A204.1 (cell line): ENCODE measurements around the gene TCEAL4.
"Not testable (repeated sequence)": the region's sequence is repeated elsewhere in the genome, so short reads cannot be mapped to it uniquely, and the experiment has no call there.

ENCODE experiments used
- FAIRE-seq: peaks from 2 replicates; lab custom pipeline; 2012; peaks lifted over from hg19 to GRCh38; lab: Jason Lieb, UNC

TCEAL4 gene

DNA sequence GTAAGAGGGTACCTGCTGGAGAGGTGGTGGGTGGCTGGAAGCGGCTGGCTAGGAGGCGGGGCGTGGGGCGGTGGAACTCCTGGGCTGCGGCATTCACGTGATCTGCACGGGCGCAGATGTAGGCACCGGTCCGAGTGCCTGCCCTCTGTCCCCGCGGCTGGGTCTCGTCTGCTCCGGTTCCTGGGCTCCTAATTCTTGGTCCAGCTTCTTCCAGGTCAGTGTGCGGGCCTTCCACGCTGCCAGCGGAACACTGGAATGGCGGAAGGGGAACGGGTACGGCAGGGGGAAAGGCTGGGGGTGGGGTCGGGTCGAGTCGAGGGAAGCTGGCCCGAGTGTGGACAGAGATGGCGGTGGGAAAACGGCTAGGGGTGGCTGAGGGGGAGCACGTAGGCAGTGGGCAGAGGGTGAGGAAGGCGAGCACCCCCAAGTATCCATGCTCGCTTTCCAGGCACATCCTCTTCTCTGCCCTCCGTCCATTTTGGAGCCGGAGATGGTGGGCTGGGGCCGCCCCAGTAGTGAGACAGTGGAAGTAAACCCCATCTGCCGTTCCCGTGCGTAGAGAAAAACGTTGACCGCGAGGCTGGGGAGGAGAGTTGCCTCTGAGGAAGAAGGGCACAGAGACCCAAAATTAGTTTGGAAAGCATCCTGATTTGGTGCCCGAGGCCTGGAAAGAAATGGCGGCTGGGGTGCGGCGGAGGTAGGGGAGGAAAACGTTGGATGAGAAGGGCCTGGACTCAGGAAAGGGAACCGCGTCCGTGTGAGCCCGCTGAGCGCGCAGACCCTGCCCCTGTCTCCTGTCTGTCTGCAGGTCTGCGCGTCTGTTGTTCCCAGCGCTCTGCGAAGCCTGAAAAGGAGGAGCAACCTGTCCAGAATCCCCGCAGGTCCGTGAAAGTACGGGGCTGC lies at the start of gene TCEAL4:
Gene TCEAL4, plus strand, starts transcription at position 105 of the 903 bp plus-strand sequence. CDS start 1,161 bp downstream, outside the sequence.
- FAIRE-seq = no peak

DNA sequence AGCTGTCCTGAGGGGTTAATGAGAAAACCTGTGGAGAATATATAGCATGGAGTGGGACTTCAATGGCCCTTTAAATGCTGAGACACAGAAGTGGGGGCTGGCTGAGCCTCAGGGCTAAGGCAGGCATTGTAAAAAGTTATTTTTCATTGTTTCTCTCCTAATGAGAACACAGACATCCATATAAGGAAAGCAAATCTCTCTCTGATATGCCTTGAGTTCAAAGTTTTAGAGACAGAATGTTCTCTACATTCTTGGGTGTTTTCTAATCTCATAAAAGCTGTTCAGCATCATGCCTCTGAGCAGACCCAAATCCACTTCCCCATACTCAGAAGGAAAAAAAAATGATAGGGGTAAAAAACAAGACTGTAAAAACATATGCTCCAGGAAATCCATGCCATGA lies 49.2 kb upstream of the TCEAL4 start:
- no peak for FAIRE-seq

DNA sequence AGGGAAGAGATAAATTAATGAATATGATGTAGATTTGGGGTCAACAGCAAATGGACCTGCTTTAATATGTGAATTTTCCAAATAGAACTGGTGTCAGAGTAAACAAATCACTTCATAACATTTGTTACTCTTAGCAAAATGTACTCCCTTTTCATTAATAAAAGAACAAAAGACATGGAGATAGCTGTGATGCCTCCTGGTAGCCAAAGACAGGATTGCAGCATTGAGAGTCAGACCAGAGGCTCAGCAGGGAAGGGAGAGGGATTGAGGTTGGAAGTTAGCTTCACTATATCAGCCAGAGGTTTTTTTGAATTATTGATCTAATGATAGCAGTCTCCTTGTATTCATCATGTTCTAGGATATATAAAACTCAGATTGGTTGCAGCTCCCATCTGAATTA lies 48.6 kb upstream of the TCEAL4 start:
- no peak for FAIRE-seq

DNA sequence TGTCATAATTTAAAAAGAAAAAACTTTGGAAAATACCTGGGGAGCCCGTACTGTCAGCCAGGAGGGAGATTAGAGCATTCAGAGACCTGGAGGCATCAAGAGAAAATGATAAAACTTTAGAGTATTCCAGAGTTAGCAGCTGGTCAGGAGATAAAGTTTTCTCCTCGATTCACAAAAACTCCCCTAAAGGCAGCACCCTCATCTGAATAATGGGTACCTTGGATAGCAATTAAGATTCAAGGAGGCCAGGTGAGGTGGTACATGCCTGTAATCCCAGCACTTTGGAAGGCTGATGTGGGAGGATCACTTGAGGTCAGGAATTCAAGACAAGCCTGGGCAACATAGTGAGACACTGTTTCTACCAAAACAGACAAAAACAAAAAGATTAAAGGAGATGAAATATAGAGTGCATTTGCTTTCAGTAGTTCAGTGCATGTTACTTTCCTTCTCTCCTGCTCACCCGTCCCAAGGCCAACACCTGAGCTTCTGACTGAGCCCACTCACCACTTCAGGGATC lies 47.4 kb upstream of the TCEAL4 start:
- no peak for FAIRE-seq

DNA sequence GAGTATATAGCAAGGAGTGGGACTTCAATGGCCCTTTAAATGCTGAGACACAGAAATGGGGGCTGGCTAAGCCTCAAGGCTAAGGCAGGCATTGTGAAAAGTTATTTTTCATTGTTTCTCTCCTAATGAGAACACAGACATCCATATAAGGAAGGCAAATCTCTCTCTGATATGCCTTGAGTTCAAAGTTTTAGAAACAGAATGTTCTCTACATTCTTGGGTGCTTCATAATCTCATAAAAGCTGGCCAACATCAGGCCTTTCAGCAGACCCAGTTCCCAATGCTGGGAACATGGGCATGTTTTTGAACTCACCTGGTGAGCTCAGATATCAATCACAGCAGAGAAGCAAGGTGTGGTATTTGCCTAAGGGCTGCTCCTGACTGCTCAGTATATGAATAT lies 46.6 kb upstream of the TCEAL4 start:
- FAIRE-seq = no peak

DNA sequence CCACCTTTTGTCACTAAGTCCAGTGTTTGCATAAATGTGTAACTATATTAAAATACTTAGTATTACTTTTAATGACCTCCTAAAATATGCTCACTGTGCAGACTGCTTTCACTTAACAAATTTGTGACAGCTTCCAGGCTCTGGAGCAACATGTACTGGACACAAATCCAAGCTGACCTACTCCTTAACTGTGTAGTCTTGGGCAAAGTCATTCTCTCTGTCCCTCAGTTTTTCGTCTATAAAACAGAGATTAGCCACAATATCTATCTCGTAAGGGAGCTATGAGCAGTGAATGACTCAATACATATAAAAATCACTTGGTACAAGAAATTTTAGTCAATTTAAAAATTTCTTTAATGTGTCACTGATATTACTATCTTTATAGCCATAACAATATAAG lies 45.6 kb upstream of the TCEAL4 start:
- FAIRE-seq = no peak

DNA sequence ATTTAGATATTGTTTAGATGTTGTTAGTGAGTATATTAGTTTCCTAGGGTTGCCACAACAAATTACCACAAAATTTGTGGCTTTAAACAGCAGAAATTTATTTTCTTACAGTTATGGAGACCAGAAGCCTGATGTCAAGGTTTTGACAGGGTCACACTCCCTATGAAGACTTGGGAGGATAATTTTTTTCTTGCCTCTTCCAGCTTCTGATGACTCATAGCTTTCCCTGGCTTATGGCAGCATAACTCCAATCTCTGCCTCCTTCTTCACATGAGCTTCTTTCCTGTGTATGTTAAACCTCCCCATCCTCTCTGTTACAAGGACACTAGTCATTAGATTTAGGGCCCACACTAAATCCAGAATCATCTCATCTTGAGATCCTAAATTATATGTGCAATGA lies 45.2 kb upstream of the TCEAL4 start:
- no peak for FAIRE-seq

DNA sequence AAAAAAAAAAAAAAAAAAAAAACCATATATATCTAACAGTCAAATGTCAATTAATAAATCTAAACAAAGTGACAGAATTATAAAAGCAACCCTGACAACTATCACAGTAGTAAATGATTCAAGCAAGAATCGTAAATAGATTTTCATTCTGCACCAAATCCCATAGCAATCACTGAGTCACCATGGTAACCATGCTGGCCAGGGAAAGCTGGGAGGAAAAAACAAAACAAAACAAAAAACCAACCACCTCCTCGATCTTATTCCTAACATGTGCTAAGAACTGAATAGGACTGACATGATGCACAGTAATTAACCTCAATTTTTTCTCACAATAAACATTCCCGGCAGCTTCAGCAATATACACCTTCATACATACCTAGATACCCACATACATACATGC lies 35.4 kb upstream of the TCEAL4 start:
- no peak for FAIRE-seq

DNA sequence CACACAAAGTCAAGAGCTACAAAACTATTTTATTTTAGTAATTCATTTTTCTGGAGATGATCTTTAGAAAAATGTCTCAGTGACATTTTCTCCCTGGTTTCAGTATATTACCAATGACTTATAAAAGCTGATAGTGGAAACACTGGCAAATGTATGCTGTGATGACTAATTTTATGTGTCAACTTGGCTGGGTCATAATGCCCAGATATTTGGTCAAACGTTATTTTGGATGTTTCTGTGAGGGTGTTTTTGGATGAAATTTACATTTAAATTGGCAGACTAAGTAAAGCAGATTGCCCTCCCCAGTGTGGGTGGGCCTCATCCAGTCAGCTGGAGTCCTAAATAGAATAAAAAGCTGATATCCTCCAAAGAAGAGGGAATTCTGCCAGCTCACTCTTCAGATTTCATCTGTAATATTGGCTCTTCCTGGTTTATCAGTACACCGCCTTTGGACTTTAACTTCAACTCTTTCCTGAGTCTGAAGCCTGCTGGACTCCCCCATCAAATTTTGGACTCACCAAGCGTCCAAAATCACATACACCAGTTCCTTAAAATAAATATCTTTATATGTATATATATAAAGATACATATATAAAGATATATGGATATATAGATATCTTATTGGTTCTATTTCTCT lies 34.8 kb upstream of the TCEAL4 start:
- FAIRE-seq = no peak

DNA sequence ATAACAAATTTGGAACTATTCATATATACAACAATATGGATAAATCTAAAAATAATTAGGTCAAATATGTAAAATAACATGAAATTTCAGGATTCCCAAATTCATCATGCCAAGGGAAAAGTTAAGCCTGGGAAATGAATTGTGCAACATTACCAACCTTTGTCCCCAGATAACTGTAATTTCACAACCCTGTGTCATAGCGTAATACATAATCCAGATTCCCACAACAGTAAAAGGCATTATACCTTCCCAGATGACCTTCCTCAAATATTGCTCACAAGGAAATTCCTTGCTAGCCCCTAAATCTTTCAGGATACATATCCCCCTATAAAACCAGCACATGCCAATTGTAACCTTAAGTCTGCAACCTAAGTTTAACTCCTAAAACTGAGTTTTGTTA lies 33.1 kb upstream of the TCEAL4 start:
- FAIRE-seq = no peak

DNA sequence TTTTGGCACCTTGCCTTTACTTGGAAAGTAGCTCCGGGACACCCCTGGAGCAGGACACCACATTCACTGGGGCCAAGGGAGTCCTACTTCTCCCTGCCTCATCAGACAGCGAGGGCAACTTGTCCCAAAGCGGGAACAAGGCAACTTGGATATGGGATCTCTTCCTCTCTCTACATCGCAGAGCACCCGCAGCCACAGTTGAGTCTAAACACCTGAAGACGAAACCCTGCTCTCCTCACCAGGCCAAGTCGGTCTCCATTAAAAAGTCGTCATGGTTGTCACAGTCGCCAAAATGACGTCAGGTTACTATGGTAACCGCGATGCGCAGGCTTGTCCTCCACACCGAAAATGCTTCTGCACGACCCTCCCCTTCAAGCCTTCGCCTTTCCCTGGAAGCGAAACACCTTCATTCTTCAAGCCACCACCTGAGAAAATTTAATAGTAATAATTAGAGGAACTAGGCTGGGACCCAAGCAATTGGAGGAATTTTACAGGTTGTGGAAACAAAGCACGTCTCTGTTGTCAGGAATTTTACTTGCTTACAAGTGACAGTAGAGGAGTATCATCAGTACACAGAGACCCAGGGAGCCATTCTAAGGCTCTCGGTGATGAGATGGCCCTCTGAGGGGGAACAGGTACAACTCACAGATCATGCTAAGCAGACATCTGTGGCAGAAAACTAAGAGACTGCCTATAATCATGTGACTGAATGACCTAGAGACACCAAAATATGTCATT lies 30.5 kb upstream of the TCEAL4 start:
- FAIRE-seq = no peak

DNA sequence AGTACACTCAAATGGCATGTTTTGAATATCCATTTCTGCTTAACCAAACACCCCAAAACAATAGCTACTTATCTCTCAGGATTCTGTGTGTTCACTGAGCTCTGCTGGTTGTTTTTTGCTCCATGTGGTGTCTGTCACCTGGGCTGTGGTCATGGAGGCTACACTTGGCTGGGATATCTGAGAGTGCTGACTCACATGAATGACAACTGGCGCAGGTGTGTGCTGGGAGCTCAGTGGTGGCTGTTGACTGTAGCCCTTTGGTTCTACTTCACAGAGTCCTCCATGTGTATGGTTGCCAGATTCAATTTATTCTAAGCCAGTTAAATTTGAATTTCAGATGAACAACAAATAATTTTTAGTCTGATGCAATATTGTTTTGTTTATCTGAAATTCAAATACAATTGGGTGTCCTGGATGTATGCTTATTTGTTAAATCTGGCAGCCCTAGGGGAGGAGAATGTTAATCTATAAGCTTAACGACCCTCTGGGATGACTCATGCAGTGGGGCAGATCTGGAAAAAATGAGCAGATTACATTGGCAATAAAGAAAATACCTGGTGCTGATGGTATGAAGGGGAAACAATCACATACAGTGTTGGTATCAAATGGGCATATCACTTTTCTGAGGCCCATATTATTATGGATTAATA lies 28.2 kb upstream of the TCEAL4 start:
- FAIRE-seq = no peak

DNA sequence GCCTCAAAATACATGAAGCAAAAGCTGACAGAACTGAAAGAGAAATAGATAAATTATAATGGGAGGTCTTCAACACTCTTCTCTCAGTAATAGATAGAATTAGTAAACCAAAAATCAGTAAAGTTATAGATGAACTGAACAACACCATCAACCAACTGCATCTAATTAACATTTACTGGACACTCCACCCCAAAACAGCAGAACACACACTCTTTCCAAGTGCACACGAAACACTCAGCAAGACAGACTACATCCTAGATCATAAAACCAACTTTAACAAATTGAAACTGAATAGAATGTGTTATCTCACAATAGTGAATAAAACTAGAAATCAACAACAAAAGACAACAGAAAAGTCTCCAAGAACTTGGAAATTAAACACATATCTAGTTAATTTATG lies 25.1 kb upstream of the TCEAL4 start:
- FAIRE-seq = no peak

DNA sequence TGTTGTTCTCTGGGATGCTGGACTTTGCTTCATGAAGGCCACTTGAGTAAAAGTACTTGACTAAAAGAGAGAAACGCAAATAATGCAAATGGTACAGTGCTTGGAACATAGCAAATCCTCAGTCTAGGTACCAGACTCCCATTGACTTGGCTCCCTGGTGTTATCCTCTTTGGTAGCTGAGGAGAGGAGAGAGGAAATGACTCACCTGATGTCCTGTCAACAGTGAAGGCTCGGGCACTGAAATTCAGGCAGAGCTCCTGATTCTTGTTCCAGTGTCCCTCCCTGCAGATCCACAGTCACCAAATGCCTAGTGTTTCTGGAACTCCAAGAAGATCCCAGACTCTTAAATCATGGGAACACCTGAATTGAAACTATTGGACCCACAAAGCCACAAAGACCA lies 22.5 kb upstream of the TCEAL4 start:
- FAIRE-seq = no peak

DNA sequence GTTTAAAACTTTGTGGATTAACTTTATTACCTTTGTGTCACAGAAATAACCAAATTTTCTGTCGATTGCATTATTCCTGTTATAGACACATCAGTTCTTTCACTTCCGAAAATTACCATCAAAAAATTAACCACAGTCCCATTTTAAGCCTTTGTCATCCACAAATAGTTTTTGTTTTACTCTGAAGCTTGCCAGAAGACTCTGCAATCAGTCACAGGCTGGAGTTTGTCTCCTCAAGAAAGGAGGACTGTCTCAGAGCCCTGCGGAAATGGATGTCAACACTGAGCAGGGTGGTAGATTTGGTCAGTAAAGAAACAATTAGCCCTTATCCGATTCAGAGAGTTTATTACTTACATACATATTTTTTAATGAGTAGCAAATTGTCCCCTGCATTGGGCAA lies 20.1 kb upstream of the TCEAL4 start:
- FAIRE-seq = no peak

DNA sequence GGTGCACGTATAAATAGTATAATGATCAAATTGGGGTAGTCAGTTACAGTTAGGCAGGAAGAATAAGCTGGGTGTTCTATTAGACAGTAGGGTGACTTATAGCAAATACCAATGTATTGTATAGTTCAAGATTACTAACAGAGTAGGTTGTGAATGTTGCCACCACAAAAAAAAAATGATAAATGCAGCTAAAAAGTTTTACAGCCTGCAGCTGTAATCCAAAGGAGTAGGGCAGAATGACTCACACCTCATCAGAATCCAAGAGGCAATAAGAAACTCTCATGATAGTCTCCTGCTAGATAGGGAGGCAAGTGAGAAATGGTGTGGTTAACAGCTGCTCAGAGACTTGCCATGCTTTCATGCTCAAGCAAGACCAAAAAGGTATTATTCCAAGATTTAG lies 19.6 kb upstream of the TCEAL4 start:
- FAIRE-seq = no peak

DNA sequence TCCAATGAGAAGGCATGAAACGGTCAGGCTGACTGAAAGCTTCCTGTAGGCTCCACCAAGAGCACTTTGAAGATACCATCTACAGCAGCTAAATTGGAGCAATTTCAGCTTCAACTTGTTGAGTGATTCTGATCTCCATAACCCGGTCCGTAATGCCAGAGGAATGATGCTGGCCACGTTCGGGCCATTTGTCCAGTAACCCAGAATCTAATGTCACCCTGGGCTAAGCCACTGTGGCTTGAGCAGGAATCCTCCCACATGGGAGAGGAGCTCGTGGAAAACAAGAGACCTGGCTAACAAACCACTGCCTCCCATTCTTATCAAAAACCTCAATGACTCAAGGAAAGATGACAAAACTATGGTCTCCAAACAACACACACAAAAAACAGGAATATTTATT lies 14.2 kb upstream of the TCEAL4 start:
- no peak for FAIRE-seq

DNA sequence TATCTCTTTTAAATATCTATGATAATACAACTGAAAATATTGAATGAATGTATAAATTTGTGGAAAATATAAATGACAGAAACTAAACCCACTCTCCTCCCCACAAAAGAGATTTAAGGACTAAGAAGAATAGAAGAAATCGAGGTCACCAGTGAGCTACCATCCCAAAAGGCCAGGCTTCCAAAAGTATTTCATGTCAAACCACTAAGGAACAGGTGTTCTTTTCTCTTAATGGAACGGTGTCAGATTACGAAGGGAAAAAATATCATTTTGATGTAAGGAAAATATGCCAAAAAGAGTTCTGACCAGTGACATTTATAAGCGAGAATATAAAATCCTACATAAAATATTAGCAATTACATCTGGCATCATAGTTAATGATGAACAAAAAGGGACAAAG lies 13.6 kb upstream of the TCEAL4 start:
- no peak for FAIRE-seq

DNA sequence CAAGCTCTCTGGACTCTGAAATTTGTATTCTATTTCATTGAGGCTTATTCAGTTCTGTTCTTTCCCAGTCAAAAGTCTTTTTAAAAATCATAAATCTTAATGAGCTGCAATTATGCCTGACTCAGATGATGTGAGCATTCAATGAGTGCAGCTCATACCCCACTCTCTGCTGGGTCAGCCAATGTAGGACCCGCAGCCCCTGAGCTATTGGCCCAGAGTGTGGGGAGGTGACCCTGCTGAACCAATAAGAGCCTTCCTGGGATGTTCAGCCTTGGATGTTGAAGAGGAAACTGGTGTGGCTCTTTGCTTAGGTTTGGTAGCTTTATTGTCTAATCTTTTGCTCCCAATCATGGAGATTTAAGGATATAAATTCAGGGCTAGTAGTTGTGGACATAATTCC lies 12.1 kb upstream of the TCEAL4 start:
- FAIRE-seq = no peak

DNA sequence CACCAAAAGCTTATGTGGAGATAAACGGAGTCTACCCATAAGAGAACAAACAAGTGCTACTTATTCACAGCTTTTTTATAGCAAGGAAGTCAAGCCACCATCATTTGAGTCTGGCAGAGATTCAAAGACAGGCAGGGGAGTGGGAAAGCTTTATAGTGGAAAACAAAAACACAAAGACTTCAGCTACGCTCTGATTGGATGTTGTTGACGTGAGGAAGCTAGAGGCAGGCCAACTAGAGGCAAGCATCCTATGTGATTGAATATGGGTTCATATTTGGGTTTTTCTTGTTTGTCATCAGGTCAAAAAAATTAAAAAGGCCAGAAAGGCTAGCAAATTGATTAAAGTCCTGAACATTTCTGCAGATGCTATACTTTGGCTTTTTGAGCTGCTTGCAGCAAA lies 719 bp upstream of the TCEAL4 start:
- FAIRE-seq = no peak

DNA sequence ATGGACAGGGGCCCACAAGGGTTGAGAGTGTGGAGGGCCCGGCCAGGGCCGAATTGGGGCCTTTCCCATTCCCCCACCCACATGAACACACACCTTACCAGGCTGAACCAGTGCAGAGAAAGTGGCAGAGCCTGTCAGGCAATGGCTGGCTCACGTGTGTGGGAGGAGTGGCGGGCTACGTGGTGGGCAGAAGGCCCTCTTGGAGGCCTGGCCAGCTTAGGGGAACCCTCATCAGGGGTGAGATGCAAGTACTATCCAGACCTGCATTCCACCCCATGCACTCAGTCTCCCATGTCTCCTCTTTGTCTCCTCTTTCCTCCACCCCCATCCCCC lies 965 bp downstream of the TCEAL4 start:
- no peak for FAIRE-seq

DNA sequence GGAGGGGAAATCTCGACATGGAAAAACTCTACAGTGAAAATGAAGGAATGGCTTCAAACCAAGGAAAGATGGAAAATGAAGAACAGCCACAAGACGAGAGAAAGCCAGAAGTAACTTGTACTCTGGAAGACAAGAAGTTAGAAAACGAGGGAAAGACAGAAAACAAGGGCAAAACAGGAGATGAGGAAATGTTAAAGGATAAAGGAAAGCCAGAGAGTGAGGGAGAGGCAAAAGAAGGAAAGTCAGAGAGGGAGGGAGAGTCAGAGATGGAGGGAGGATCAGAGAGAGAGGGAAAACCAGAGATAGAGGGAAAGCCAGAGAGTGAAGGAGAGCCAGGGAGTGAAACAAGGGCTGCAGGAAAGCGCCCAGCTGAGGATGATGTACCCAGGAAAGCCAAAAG lies 1.3 kb downstream of the TCEAL4 start:
- FAIRE-seq = no peak

DNA sequence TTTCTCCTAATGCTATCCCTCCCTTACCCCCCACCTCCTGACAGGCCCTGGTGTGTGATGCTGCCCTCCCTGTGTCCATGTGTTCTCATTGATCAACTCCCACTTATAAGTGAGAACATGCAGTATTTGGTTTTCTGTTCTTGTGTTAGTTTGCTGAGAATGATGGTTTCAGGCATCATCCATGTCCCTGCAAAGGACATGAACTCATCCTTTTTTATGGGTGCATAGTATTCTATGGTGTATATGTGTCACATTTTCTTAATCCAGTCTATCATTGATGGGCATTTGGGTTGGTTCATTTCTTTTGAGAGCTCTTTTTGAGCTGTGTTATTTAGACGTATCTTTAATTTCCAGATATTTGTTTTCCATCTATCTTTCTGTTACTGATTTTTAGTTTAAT lies 7.0 kb downstream of the TCEAL4 start:
- FAIRE-seq = not testable (repeated sequence)
